Omental fat pad (tissue), 4 donors: ENCODE data around the gene SDK2. TPM values are rescaled to one million over a fixed set of nuclear protein-coding genes. Genes with fewer than 3 reads are reported as not detected.

ENCODE experiments used
- ATAC-seq: fragments of 150-250 bp; one replicate; pipeline ENCODE4 v1.9.1; 2016; ENCODE audit warnings: mild to moderate bottlenecking, moderate library complexity; ENCODE audit not compliant: low FRiP score
- DNase-seq: peaks from one replicate; pipeline ENCODE4 v3.0.0-alpha.2; 2019; ENCODE audit warnings: low spot score
- CTCF ChIP-seq, 3 donors: fragments of 450-650 bp; IDR thresholded peaks; one replicate each; pipeline ENCODE4 v1.5.1; 2016 to 2017; ENCODE audit warnings: antibody characterized with exemption in 3 of 3, mild to moderate bottlenecking in 3 of 3, moderate library complexity in 2 of 3
- total RNA-seq, 4 donors: library from RNA; depleted of rRNA; stranded (reverse); fragments of >200 nt; gene quantifications; one replicate each; pipeline ENCODE4 v1.1.0, GENCODE V29; 2016

Gene SDK2
- total RNA-seq, 4 donors from 2014 or later: 0.46 to 1.4 (median 0.64) TPM

GRCh38 chr17:73508057-73508930 lies 136.0 kb downstream of the SDK2 start:
- no peak for DNase-seq
- ATAC-seq: no peak
- no peak for TF ChIP-seq CTCF (IDR thresholded peaks at IDR 0.05)

GRCh38 chr17:73506470-73507435 lies 137.5 kb downstream of the SDK2 start:
- DNase-seq (no peak), ATAC-seq (no peak)
- TF ChIP-seq CTCF (IDR thresholded peaks at IDR 0.05): no peak

GRCh38 chr17:73503560-73503959 lies 140.7 kb downstream of the SDK2 start:
- TF ChIP-seq CTCF (IDR thresholded peaks at IDR 0.05): no peak
- DNase-seq: no peak
- no peak for ATAC-seq

- no peak for DNase-seq
- ATAC-seq: no peak
These were observed 143.7 kb downstream of the SDK2 start for GRCh38 chr17:73500414-73500999.

GRCh38 chr17:73498886-73499554 lies 145.2 kb downstream of the SDK2 start:
- ATAC-seq: no peak
- DNase-seq: no peak
- no peak for TF ChIP-seq CTCF (IDR thresholded peaks at IDR 0.05)

More at GRCh38 chr17:73500414-73500999, 143.7 kb downstream of the SDK2 start:
- no peak for TF ChIP-seq CTCF (IDR thresholded peaks at IDR 0.05)

- TF ChIP-seq CTCF (IDR thresholded peaks at IDR 0.05): no peak
- ATAC-seq (no peak), DNase-seq (no peak)
These were observed 146.1 kb downstream of the SDK2 start for GRCh38 chr17:73498176-73498575.
